ENCODE data around the gene CISH. TPM values are rescaled to one million over a fixed set of nuclear protein-coding genes. Genes with fewer than 3 reads are reported as not detected.

Gene CISH
- total RNA-seq, 1 experiment from 2014 or later, result 2.3 TPM

DNA sequence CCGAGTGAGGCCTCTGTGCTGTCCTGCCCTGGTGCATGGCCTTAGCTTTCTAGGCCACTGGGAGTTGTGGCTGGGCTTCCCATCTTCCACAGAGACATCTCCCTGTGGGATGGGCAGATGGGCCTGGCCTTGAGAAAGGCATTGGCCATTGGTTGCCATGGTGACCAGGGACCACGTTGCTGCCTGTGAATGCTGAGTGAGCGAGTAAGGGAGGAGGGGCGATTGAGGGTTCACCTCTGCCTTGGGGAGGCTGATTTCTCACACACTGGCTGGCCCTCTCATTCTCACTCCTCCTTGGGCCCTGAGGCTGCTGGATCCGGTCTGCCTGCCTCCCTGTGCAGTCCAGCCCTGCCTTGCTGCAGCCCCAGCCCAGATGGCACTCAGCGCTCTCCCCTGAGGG is 36.7 kb upstream of the CISH start:
- Histone ChIP-seq H4K20me1 (ENCODE audit: low read length) (no peaks in the 10 kb centered on the region), H3K27me3 (ENCODE audit: low read length) (no peaks in the 10 kb centered on the region), H3K9me3 (ENCODE audit: low read length) (no peaks in the 10 kb centered on the region), H3K36me3 (ENCODE audit: low read depth, low read length) (peaks cover 29% of the 10 kb centered on the region; the same call in 1 of the 2 replicates), H3K9ac (ENCODE audit: low read length) (no peak overlapping the region), H3F3A (ENCODE audit: low read length, unreplicated experiment) (no peaks in the 10 kb centered on the region), H3K4me2 (ENCODE audit: low read length) (no peak overlapping the region), H2AFZ (ENCODE audit: low read length) (no peak overlapping the region), H3K79me2 (ENCODE audit: low read length) (no peaks in the 10 kb centered on the region), H3K4me1 (ENCODE audit: insufficient read depth, low read length) (no peaks in the 10 kb centered on the region), H3K27ac (ENCODE audit: low read length) (no peak overlapping the region), H3K9me2 (replicated peaks; ENCODE audit: low read length) (no peaks in the 10 kb centered on the region), H3K4me3 (ENCODE audit: low read length) (no peak overlapping the region)
- DNase-seq (no peak), ATAC-seq (no peak)
- TF ChIP-seq EZH2 (IDR thresholded peaks at IDR 0.05; ENCODE audit: low read length, unreplicated experiment) (no peak), EZH2phosphoT487 (IDR thresholded peaks at IDR 0.05; ENCODE audit: borderline replicate concordance, low read length) (no peak)
- TF ChIP-seq, protein P1, sequence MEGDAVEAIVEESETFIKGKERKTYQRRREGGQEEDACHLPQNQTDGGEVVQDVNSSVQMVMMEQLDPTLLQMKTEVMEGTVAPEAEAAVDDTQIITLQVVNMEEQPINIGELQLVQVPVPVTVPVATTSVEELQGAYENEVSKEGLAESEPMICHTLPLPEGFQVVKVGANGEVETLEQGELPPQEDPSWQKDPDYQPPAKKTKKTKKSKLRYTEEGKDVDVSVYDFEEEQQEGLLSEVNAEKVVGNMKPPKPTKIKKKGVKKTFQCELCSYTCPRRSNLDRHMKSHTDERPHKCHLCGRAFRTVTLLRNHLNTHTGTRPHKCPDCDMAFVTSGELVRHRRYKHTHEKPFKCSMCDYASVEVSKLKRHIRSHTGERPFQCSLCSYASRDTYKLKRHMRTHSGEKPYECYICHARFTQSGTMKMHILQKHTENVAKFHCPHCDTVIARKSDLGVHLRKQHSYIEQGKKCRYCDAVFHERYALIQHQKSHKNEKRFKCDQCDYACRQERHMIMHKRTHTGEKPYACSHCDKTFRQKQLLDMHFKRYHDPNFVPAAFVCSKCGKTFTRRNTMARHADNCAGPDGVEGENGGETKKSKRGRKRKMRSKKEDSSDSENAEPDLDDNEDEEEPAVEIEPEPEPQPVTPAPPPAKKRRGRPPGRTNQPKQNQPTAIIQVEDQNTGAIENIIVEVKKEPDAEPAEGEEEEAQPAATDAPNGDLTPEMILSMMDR (conservative IDR thresholded peaks at IDR 0.05; ENCODE audit: low read depth, low read length), result no peak
- no TSS peak for BruUV-seq (replicated peaks)
- CTCF ChIA-PET, result no interaction called here
- POLR2A ChIA-PET (ENCODE audit: unreplicated experiment), result no interaction called here
- intact Hi-C loops (cut with micrococcal nuclease), result no loop called here

DNA sequence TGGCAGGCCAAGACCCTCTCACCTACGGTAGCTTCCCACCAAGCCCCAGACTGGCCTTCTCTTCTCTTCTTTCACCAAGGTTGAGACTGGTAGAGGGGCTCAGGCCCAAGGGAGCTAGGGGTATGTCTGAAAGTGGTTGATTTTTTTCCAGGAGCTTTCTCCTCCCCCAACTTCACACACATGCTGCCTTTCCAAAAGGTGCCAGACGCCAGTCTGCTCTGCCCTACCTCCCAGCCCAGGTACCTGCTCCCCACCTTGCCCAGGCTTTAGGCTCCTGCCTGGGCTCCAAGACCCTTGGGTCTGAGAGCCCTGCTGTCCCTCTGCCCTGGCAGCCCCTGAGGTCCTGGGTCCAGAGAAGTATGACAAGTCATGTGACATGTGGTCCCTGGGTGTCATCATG is 33.8 kb upstream of the CISH start:
- Histone ChIP-seq H3K4me2 (ENCODE audit: low read length) (no peak overlapping the region), H3K4me3 (ENCODE audit: low read length) (no peak overlapping the region), H3K27ac (ENCODE audit: low read length) (no peak overlapping the region), H4K20me1 (ENCODE audit: low read length) (no peaks in the 10 kb centered on the region), H3K9ac (ENCODE audit: low read length) (no peak overlapping the region), H3K9me3 (ENCODE audit: low read length) (no peaks in the 10 kb centered on the region), H3K27me3 (ENCODE audit: low read length) (no peaks in the 10 kb centered on the region), H2AFZ (ENCODE audit: low read length) (no peak overlapping the region), H3K79me2 (ENCODE audit: low read length) (peaks cover 4% of the 10 kb centered on the region; the same call in 1 of the 2 replicates), H3F3A (ENCODE audit: low read length, unreplicated experiment) (no peaks in the 10 kb centered on the region), H3K9me2 (replicated peaks; ENCODE audit: low read length) (no peaks in the 10 kb centered on the region), H3K4me1 (ENCODE audit: insufficient read depth, low read length) (no peaks in the 10 kb centered on the region), H3K36me3 (ENCODE audit: low read depth, low read length) (peaks cover 50% of the 10 kb centered on the region)
- ChIA-PET POLR2A (ENCODE audit: unreplicated experiment) (no interaction called here), CTCF (no interaction called here)
- BruUV-seq (replicated peaks), result no TSS peak
- TF ChIP-seq EZH2phosphoT487 (IDR thresholded peaks at IDR 0.05; ENCODE audit: borderline replicate concordance, low read length) (no peak), EZH2 (IDR thresholded peaks at IDR 0.05; ENCODE audit: low read length, unreplicated experiment) (no peak)
- TF ChIP-seq, protein P1 (conservative IDR thresholded peaks at IDR 0.05; ENCODE audit: low read depth, low read length), result no peak
- ATAC-seq (no peak), DNase-seq (no peak)
- intact Hi-C loops (cut with micrococcal nuclease), result no loop called here

DNA sequence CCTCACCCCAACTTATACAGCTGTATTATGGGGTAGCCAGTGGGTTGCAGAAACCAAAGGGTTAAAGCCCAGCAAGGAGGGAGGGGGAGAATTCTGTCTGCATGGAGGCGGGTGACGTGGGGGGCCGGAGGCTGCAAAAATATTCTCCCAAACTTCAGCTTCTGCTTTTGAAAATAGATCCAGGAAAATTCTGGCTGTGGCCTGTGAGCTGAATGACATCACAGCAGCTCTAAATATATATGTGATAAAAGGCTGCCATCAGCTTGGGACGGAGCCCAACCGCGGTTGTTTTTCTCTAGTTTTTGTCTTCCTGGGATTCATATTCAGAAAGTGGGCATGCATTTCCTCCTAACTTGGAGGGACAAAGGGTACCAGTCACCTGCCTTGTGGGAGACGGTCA is 33.0 kb upstream of the CISH start:
- ATAC-seq (no peak), DNase-seq (no peak)
- Histone ChIP-seq H4K20me1 (ENCODE audit: low read length) (no peaks in the 10 kb centered on the region), H3K9ac (ENCODE audit: low read length) (no peak overlapping the region), H3K27me3 (ENCODE audit: low read length) (no peaks in the 10 kb centered on the region), H3K79me2 (ENCODE audit: low read length) (peaks cover 12% of the 10 kb centered on the region), H3F3A (ENCODE audit: low read length, unreplicated experiment) (no peaks in the 10 kb centered on the region), H3K4me1 (ENCODE audit: insufficient read depth, low read length) (peaks cover 5% of the 10 kb centered on the region), H3K9me3 (ENCODE audit: low read length) (no peaks in the 10 kb centered on the region), H3K9me2 (replicated peaks; ENCODE audit: low read length) (no peaks in the 10 kb centered on the region), H3K4me3 (ENCODE audit: low read length) (no peak overlapping the region), H3K27ac (ENCODE audit: low read length) (no peak overlapping the region), H3K4me2 (ENCODE audit: low read length) (no peak overlapping the region), H2AFZ (ENCODE audit: low read length) (no peak overlapping the region), H3K36me3 (ENCODE audit: low read depth, low read length) (peaks cover 57% of the 10 kb centered on the region)
- ChIA-PET POLR2A (ENCODE audit: unreplicated experiment) (no interaction called here), CTCF (interaction anchor here (1.0 kb wide), 1 partner anchor 8 kb away, joined by 3 read pairs; no protein-coding TSS in a partner anchor)
- intact Hi-C loops (cut with micrococcal nuclease), result no loop called here
- TF ChIP-seq EZH2phosphoT487 (IDR thresholded peaks at IDR 0.05; ENCODE audit: borderline replicate concordance, low read length) (no peak), EZH2 (IDR thresholded peaks at IDR 0.05; ENCODE audit: low read length, unreplicated experiment) (no peak)
- TF ChIP-seq, protein P1 (conservative IDR thresholded peaks at IDR 0.05; ENCODE audit: low read depth, low read length), result no peak
- no TSS peak for BruUV-seq (replicated peaks)

Data from PC-3 (cell line).